ENCODE results near the gene ENTHD1.
"Not testable (repeated sequence)": the region's sequence is repeated elsewhere in the genome, so short reads cannot be mapped to it uniquely, and the experiment has no call there.

The ENTHD1 gene

GRCh38 chr22:39900306-39901227, 7.0 kb upstream of the ENTHD1 start, which contains the start of gene GRAP2:
Gene GRAP2 (plus strand): TSS chr22:39901084. CDS start chr22:39947107, 46,023 bp downstream.
- no peak for DNase-seq (ENCODE audit: low read depth, low spot score)

GRCh38 chr22:39898997-39899396, 5.4 kb upstream of the ENTHD1 start:
- no peak for DNase-seq (ENCODE audit: low read depth, low spot score)

- no peak for DNase-seq (ENCODE audit: low read depth, low spot score)
These were observed 4.3 kb upstream of the ENTHD1 start for GRCh38 chr22:39897841-39898240.

- no peak for DNase-seq (ENCODE audit: low read depth, low spot score)
These were observed 2.9 kb upstream of the ENTHD1 start for GRCh38 chr22:39896313-39896996.

- no peak for DNase-seq (ENCODE audit: low read depth, low spot score)
These were observed 2.1 kb upstream of the ENTHD1 start for GRCh38 chr22:39895682-39896081.

- no peak for DNase-seq (ENCODE audit: low read depth, low spot score)
These were observed 1.1 kb upstream of the ENTHD1 start for GRCh38 chr22:39894554-39895092.

- DNase-seq (ENCODE audit: low read depth, low spot score): not testable (repeated sequence)
These were observed 3.6 kb downstream of the ENTHD1 start for GRCh38 chr22:39889924-39890323.

GRCh38 chr22:39883057-39883456, 10.5 kb downstream of the ENTHD1 start:
- DNase-seq (ENCODE audit: low read depth, low spot score): no peak

GRCh38 chr22:39880722-39881121, 12.8 kb downstream of the ENTHD1 start:
- DNase-seq (ENCODE audit: low read depth, low spot score): no peak

GRCh38 chr22:39877079-39877845, 16.3 kb downstream of the ENTHD1 start:
- DNase-seq (ENCODE audit: low read depth, low spot score): no peak

- DNase-seq (ENCODE audit: low read depth, low spot score): not testable (repeated sequence)
These were observed 18.2 kb downstream of the ENTHD1 start for GRCh38 chr22:39875176-39875885.

- DNase-seq (ENCODE audit: low read depth, low spot score): no peak
These were observed 19.6 kb downstream of the ENTHD1 start for GRCh38 chr22:39873965-39874364.

- DNase-seq (ENCODE audit: low read depth, low spot score): no peak
These were observed 21.0 kb downstream of the ENTHD1 start for GRCh38 chr22:39872548-39872947.

GRCh38 chr22:39871008-39871798, 22.4 kb downstream of the ENTHD1 start:
- DNase-seq (ENCODE audit: low read depth, low spot score): no peak

GRCh38 chr22:39869797-39870196, 23.8 kb downstream of the ENTHD1 start:
- not testable (repeated sequence) for DNase-seq (ENCODE audit: low read depth, low spot score)

GRCh38 chr22:39868741-39869140, 24.8 kb downstream of the ENTHD1 start:
- DNase-seq (ENCODE audit: low read depth, low spot score): no peak

GRCh38 chr22:39859903-39860588, 33.5 kb downstream of the ENTHD1 start:
- DNase-seq (ENCODE audit: low read depth, low spot score): no peak

- no peak for DNase-seq (ENCODE audit: low read depth, low spot score)
These were observed 37.0 kb downstream of the ENTHD1 start for GRCh38 chr22:39856588-39856987.

- no peak for DNase-seq (ENCODE audit: low read depth, low spot score)
These were observed 40.8 kb downstream of the ENTHD1 start for GRCh38 chr22:39852799-39853198.
